BLaER1 treated with 17β-estradiol and CSF1 and Interleukin-3, amounts not matched to agents 10 nM and 100 nM (cell line): ENCODE data around the gene GNG14.
A peak's percentile ranks its signal among the peaks of the same experiment; 100 is the strongest.
"Not testable (repeated sequence)": the region's sequence is repeated elsewhere in the genome, so short reads cannot be mapped to it uniquely, and the experiment has no call there.

Experiments
- H3K27ac ChIP-seq, 11 experiments: shearing (Covaris generic); formaldehyde crosslinking; 2 replicates each; pipeline ENCODE4 v1.8.1; 2022
- H3K27me3 ChIP-seq, 11 experiments: shearing (Covaris generic); formaldehyde crosslinking; 2 replicates each; pipeline ENCODE4 v1.8.1; 2022
- H3K36me3 ChIP-seq, 11 experiments: shearing (Covaris generic); formaldehyde crosslinking; 2 replicates each; pipeline ENCODE4 v1.8.1; 2022
- H3K4me1 ChIP-seq, 10 experiments: shearing (Covaris generic); formaldehyde crosslinking; 2 replicates each; pipeline ENCODE4 v1.8.1; 2022
- H3K4me2 ChIP-seq, 11 experiments: shearing (Covaris generic); formaldehyde crosslinking; 2 replicates each; pipeline ENCODE4 v1.8.1; 2022
- H3K4me3 ChIP-seq, 10 experiments: shearing (Covaris generic); formaldehyde crosslinking; 2 replicates each; pipeline ENCODE4 v1.8.1; 2022
- H3K9ac ChIP-seq, 11 experiments: shearing (Covaris generic); formaldehyde crosslinking; 2 replicates each; pipeline ENCODE4 v1.8.1; 2022
- H3K9me3 ChIP-seq, 11 experiments: shearing (Covaris generic); formaldehyde crosslinking; replicated peaks in 1 of 11; 2 replicates each; pipeline ENCODE4 v1.8.1; 2022
- H4K20me1 ChIP-seq, 11 experiments: shearing (Covaris generic); formaldehyde crosslinking; 2 replicates each; pipeline ENCODE4 v1.8.1; 2022
- Cebpa-rat ChIP-seq, 11 experiments: shearing (Covaris generic); IDR thresholded peaks; 2 replicates each; pipeline ENCODE4 v1.8.1; 2022

The GNG14 gene

GRCh38 chr19:12687496-12688196 lies at the start of gene GNG14:
Gene GNG14, plus strand, starts transcription at chr19:12687998. Its CDS starts 51 bp downstream, at chr19:12688049.
- H3K36me3 ChIP-seq, result peaks cover 0 to 17% (median under 1%) of the 10 kb centered on the region in 11 experiments; a peak in 7 of 22 replicates
- peaks cover 0 to 15% (median 0%) of the 10 kb centered on the region in 11 experiments; a peak in 1 of 22 replicates for H4K20me1 ChIP-seq
- no peaks in the 10 kb centered on the region for H3K9me3 ChIP-seq
- H3K4me2 ChIP-seq, result peak within 1 kb of the TSS in 10 of 11 experiments; percentile 69 to 99 (median 94); a peak in 19 of 22 replicates
- H3K27ac ChIP-seq, result peak within 1 kb of the TSS in 8 of 11 experiments; percentile 69 to 83 (median 76); a peak in 16 of 22 replicates
- peaks cover 25 to 68% (median 52%) of the 10 kb centered on the region in 10 experiments for H3K4me1 ChIP-seq
- H3K4me3 ChIP-seq, result peak within 1 kb of the TSS in 7 of 10 experiments; percentile 51 to 67 (median 54); a peak in 7 of 20 replicates
- H3K9ac ChIP-seq, result peak within 1 kb of the TSS in 8 of 11 experiments; percentile 58 to 79 (median 76); a peak in 15 of 22 replicates
- no peak for TF ChIP-seq Cebpa-rat (IDR thresholded peaks at IDR 0.05)
- H3K27me3 ChIP-seq, result no peaks in the 10 kb centered on the region

GRCh38 chr19:12638611-12639182 lies 49.1 kb upstream of the GNG14 start:
- no peak for TF ChIP-seq Cebpa-rat (IDR thresholded peaks at IDR 0.05)
- no peak overlapping the region for H3K9ac ChIP-seq
- peaks cover 0 to 50% (median 6%) of the 10 kb centered on the region in 11 experiments; a peak in 15 of 22 replicates for H3K36me3 ChIP-seq
- H3K4me2 ChIP-seq, result no peak overlapping the region
- H3K9me3 ChIP-seq, result no peaks in the 10 kb centered on the region
- H3K27ac ChIP-seq, result no peak overlapping the region
- H4K20me1 ChIP-seq, result peaks cover 0 to 6% (median 0%) of the 10 kb centered on the region in 11 experiments; a peak in 2 of 22 replicates
- H3K4me1 ChIP-seq, result peaks cover 5 to 14% (median 10%) of the 10 kb centered on the region in 10 experiments; a peak in 19 of 20 replicates
- H3K4me3 ChIP-seq, result no peak overlapping the region
- no peaks in the 10 kb centered on the region for H3K27me3 ChIP-seq

- H3K27ac ChIP-seq, result peak overlapping the region in 10 of 11 experiments; percentile 29 to 71 (median 55); a peak in 17 of 22 replicates
- no peaks in the 10 kb centered on the region for H3K9me3 ChIP-seq
- peaks cover 5 to 14% (median 10%) of the 10 kb centered on the region in 10 experiments; a peak in 19 of 20 replicates for H3K4me1 ChIP-seq
- H3K4me2 ChIP-seq, result peak overlapping the region; percentile 68 to 94 (median 79)
- TF ChIP-seq Cebpa-rat (IDR thresholded peaks at IDR 0.05), result no peak
- H3K9ac ChIP-seq, result peak overlapping the region in 10 of 11 experiments; percentile 15 to 70 (median 59); a peak in 19 of 22 replicates
- peaks cover 0 to 8% (median 0%) of the 10 kb centered on the region in 11 experiments; a peak in 2 of 22 replicates for H4K20me1 ChIP-seq
- H3K27me3 ChIP-seq, result no peaks in the 10 kb centered on the region
- peak overlapping the region in 4 of 10 experiments; percentile 27 to 51 (median 37); a peak in 7 of 20 replicates for H3K4me3 ChIP-seq
- peaks cover 7 to 53% (median 15%) of the 10 kb centered on the region in 11 experiments; a peak in 18 of 22 replicates for H3K36me3 ChIP-seq
Observed at GRCh38 chr19:12639901-12640613, 47.7 kb upstream of the GNG14 start.

GRCh38 chr19:12641456-12641855 lies 46.3 kb upstream of the GNG14 start:
- H3K36me3 ChIP-seq, result peaks cover 7 to 63% (median 19%) of the 10 kb centered on the region in 11 experiments; a peak in 18 of 22 replicates
- peaks cover 0 to 10% (median 0%) of the 10 kb centered on the region in 11 experiments; a peak in 2 of 22 replicates for H4K20me1 ChIP-seq
- H3K4me2 ChIP-seq, result no peak overlapping the region
- no peaks in the 10 kb centered on the region for H3K9me3 ChIP-seq
- H3K4me1 ChIP-seq, result peaks cover 5 to 15% (median 11%) of the 10 kb centered on the region in 10 experiments; a peak in 19 of 20 replicates
- H3K9ac ChIP-seq, result no peak overlapping the region
- H3K4me3 ChIP-seq, result no peak overlapping the region
- no peak for TF ChIP-seq Cebpa-rat (IDR thresholded peaks at IDR 0.05)
- H3K27ac ChIP-seq, result no peak overlapping the region
- no peaks in the 10 kb centered on the region for H3K27me3 ChIP-seq

GRCh38 chr19:12642506-12642905 lies 45.3 kb upstream of the GNG14 start:
- peaks cover 0 to 19% (median 0%) of the 10 kb centered on the region in 11 experiments; a peak in 3 of 22 replicates for H4K20me1 ChIP-seq
- H3K9ac ChIP-seq, result no peak overlapping the region
- H3K4me2 ChIP-seq, result no peak overlapping the region
- no peak for TF ChIP-seq Cebpa-rat (IDR thresholded peaks at IDR 0.05)
- peaks cover 7 to 64% (median 22%) of the 10 kb centered on the region in 11 experiments; a peak in 19 of 22 replicates for H3K36me3 ChIP-seq
- peaks cover 5 to 24% (median 21%) of the 10 kb centered on the region in 10 experiments; a peak in 19 of 20 replicates for H3K4me1 ChIP-seq
- H3K27me3 ChIP-seq, result no peaks in the 10 kb centered on the region
- no peak overlapping the region for H3K4me3 ChIP-seq
- H3K27ac ChIP-seq, result no peak overlapping the region
- H3K9me3 ChIP-seq, result no peaks in the 10 kb centered on the region

GRCh38 chr19:12643716-12644115 lies 44.1 kb upstream of the GNG14 start:
- not testable (repeated sequence) for H3K27me3 ChIP-seq, H3K4me2 ChIP-seq, H3K27ac ChIP-seq, H3K9ac ChIP-seq, H3K4me3 ChIP-seq, H3K9me3 ChIP-seq
- peaks cover 5 to 27% (median 23%) of the 10 kb centered on the region in 10 experiments; a peak in 19 of 20 replicates for H3K4me1 ChIP-seq
- H3K36me3 ChIP-seq, result peaks cover 9 to 67% (median 30%) of the 10 kb centered on the region in 11 experiments
- H4K20me1 ChIP-seq, result peaks cover 0 to 19% (median 0%) of the 10 kb centered on the region in 11 experiments; a peak in 3 of 22 replicates

GRCh38 chr19:12646551-12646950 lies 41.2 kb upstream of the GNG14 start:
- Histone ChIP-seq H3K4me3 (no peak overlapping the region), H3K9me3 (peaks cover 0 to 6% (median 0%) of the 10 kb centered on the region in 11 experiments; a peak in 5 of 22 replicates), H3K9ac (peak overlapping the region in 3 of 11 experiments; percentile 23 to 44 (median 29); a peak in 1 of 22 replicates), H3K36me3 (peaks cover 20 to 81% (median 46%) of the 10 kb centered on the region in 11 experiments), H3K27me3 (no peaks in the 10 kb centered on the region), H4K20me1 (peaks cover 0 to 14% (median 0%) of the 10 kb centered on the region in 11 experiments; a peak in 3 of 22 replicates), H3K4me2 (peak overlapping the region in 9 of 11 experiments; percentile 21 to 64 (median 56); a peak in 16 of 22 replicates), H3K27ac (peak overlapping the region in 4 of 11 experiments; percentile 18 to 53 (median 44); a peak in 5 of 22 replicates), H3K4me1 (peaks cover 0 to 21% (median 13%) of the 10 kb centered on the region in 10 experiments; a peak in 16 of 20 replicates)
- TF ChIP-seq Cebpa-rat (IDR thresholded peaks at IDR 0.05), result no peak

GRCh38 chr19:12647047-12647446 lies 40.8 kb upstream of the GNG14 start:
- Histone ChIP-seq H3K27me3 (no peaks in the 10 kb centered on the region), H3K4me3 (no peak overlapping the region), H3K4me2 (peak overlapping the region in 9 of 11 experiments; percentile 21 to 64 (median 56); a peak in 17 of 22 replicates), H3K9me3 (peaks cover 0 to 6% (median 0%) of the 10 kb centered on the region in 11 experiments; a peak in 5 of 22 replicates), H3K4me1 (peaks cover 0 to 21% (median 13%) of the 10 kb centered on the region in 10 experiments; a peak in 16 of 20 replicates), H3K27ac (peak overlapping the region in 3 of 11 experiments; percentile 23 to 45 (median 28); a peak in 4 of 22 replicates), H4K20me1 (peaks cover 0 to 13% (median 0%) of the 10 kb centered on the region in 11 experiments; a peak in 3 of 22 replicates), H3K36me3 (peaks cover 25 to 85% (median 50%) of the 10 kb centered on the region in 11 experiments), H3K9ac (peak overlapping the region in 3 of 11 experiments; percentile 23 to 44 (median 29); a peak in 1 of 22 replicates)
- TF ChIP-seq Cebpa-rat (IDR thresholded peaks at IDR 0.05), result no peak
